Naive thymus-derived CD8-positive, alpha-beta T cell (primary cell): Measurements from ENCODE around the gene STAT4. TPM values are rescaled to one million over a fixed set of nuclear protein-coding genes. Genes with fewer than 3 reads are reported as not detected.

Source experiments
- ATAC-seq, 2 donors: fragments of 150-1000 bp; cut with Tn5 transposase in 1 of 2; sonication (Bioruptor Pico), chemical (Tn5 transposase) in 1 of 2; 1 replicate in 1 of 2; 2 replicates in 1 of 2; pipeline ENCODE4 v1.10.0; 2021; ENCODE audit warnings: mild to moderate bottlenecking in 2 of 2, moderate library complexity in 2 of 2
- POLR2A ChIA-PET: fragments of 350-600 bp; sonication (Branson Sonifier 250); formaldehyde crosslinking; loops from one replicate; lab custom pipeline; 2021; ENCODE audit warnings: antibody characterized with exemption; lab: Charles Lee
- DNase-seq, 10 donors: peaks; one replicate each; pipeline versions ENCODE4 v3.0.0 to v3.0.0-alpha.2; 2020 to 2022
- H3K27ac Mint-ChIP-seq, 10 donors: one replicate each; pipeline ENCODE4 v1.8.0; 2020 to 2022; ENCODE audit warnings: mild to moderate bottlenecking in 10 of 10, mixed read lengths in 10 of 10, moderate library complexity in 4 of 10, inconsistent platforms in 1 of 10
- H3K27me3 Mint-ChIP-seq, 5 donors: one replicate each; pipeline ENCODE4 v1.8.0; 2021 to 2022; ENCODE audit warnings: mixed read lengths in 5 of 5
- H3K36me3 Mint-ChIP-seq, 3 donors: one replicate each; pipeline ENCODE4 v1.8.0; 2020 to 2022; ENCODE audit warnings: mixed read lengths in 3 of 3, mild to moderate bottlenecking in 2 of 3, inconsistent platforms in 1 of 3
- H3K4me1 Mint-ChIP-seq, 4 donors: one replicate each; pipeline ENCODE4 v1.8.0; 2021 to 2022; ENCODE audit warnings: mixed read lengths in 4 of 4
- H3K4me3 Mint-ChIP-seq, 10 donors: one replicate each; pipeline ENCODE4 v1.8.0; 2020 to 2022; ENCODE audit warnings: mild to moderate bottlenecking in 10 of 10, mixed read lengths in 10 of 10, moderate library complexity in 6 of 10, inconsistent platforms in 1 of 10
- H3K9me3 Mint-ChIP-seq, 9 donors: one replicate each; pipeline ENCODE4 v1.8.0; 2020 to 2022; ENCODE audit warnings: mixed read lengths in 9 of 9, mild to moderate bottlenecking in 3 of 9, inconsistent platforms in 1 of 9, moderate library complexity in 1 of 9
- polyA plus RNA-seq, 3 donors: library from polyadenylated mRNA; unstranded; fragments of 300-500 nt; fragmentation: Illumina TruSeq; gene quantifications; one replicate each; pipeline ENCODE4 v1.2.3, GENCODE V29; 2021
- total RNA-seq, 8 experiments: library from RNA in 2 of 8; stranded (reverse) in 2 of 8; gene quantifications; one replicate each; pipeline ENCODE4 v1.2.3 and lab custom pipeline; 2021 to 2026

STAT4 gene
- total and polyA plus RNA-seq, 5 experiments from 2014 or later, result 63.2 to 137 (median 75.8) TPM

DNA sequence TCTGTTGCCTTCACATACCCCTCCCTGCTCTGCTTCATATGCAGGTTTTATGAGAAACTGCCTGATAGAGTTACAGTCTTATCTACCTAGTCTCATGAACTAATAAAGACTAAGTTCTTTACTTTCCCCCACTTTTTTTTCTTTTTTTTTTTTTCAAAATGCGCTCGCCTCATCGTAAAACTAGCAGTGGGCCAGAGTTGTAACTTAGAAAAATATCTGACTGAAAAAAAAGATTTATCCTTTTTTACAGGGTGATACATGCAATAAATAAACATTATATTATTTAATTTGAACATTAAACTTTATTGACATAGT, 83.9 kb downstream of the STAT4 start:
- Mint-ChIP-seq H3K27ac (peak overlapping the region; percentile 66 to 97 (median 86)), H3K4me3 (peak overlapping the region in 9 of 10 donors; percentile 58 to 78 (median 68)), H3K9me3 (no peaks in the 10 kb centered on the region), H3K4me1 (peaks cover 43 to 80% (median 79%) of the 10 kb centered on the region in 4 donors), H3K27me3 (no peaks in the 10 kb centered on the region), H3K36me3 (peaks cover 5 to 45% (median 24%) of the 10 kb centered on the region in 3 donors)
- DNase-seq, result no peak
- ATAC-seq, result peak; percentile 9 to 27
- POLR2A ChIA-PET, result interaction anchor here (0.6 to 0.9 kb wide), 2 partner anchors 84 to 648 kb away, joined by 3 read pairs; partner anchors contain the start of gene STAT4

DNA sequence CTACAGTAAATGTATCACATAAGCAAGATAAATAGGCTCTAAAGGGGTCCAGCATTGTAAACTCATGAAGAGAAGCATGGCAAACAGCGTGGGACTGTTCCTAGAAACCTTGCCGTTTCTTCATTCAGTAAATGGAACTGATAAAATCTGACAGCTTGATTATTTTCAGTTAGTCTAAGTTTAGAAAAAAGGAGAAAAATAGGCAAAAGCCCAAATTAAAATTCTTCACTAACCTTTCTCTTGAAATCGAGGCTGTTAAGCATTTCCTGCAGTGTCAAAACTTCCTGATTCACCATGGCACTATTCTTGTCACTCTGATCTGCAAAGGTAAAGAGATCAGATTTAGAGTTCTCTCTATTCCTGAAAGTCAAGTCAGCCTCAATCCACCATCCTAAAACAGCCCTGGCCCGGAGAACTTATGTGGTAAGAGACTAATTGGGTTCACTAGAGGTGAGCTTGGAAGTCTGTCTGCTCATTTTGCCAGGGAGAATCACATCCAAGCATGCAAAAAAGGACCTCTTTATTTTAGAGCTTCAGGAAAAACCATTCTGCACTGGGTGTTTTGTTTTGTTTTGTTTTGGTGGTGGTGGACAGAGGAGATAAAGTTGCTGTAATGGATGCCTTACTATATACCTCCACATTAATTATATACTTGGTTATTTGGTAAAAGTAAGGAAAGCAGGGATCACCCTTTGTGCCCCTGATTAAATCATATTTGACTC, 84.4 kb downstream of the STAT4 start:
- ATAC-seq, result peak; percentile 40 to 44
- H3K9me3 Mint-ChIP-seq, result no peaks in the 10 kb centered on the region
- no peaks in the 10 kb centered on the region for H3K27me3 Mint-ChIP-seq
- peak overlapping the region; percentile 37 to 78 (median 67) for H3K4me3 Mint-ChIP-seq
- peaks cover 45 to 81% (median 79%) of the 10 kb centered on the region in 4 donors for H3K4me1 Mint-ChIP-seq
- POLR2A ChIA-PET, result interaction anchor here (0.6 to 0.9 kb wide), 2 partner anchors 84 to 647 kb away, joined by 3 read pairs; partner anchors contain the start of gene STAT4
- peaks cover 5 to 45% (median 24%) of the 10 kb centered on the region in 3 donors for H3K36me3 Mint-ChIP-seq
- peak overlapping the region; percentile 66 to 97 (median 86) for H3K27ac Mint-ChIP-seq
- DNase-seq, result peak in 2 of 10 donors; percentile 16 to 26

DNA sequence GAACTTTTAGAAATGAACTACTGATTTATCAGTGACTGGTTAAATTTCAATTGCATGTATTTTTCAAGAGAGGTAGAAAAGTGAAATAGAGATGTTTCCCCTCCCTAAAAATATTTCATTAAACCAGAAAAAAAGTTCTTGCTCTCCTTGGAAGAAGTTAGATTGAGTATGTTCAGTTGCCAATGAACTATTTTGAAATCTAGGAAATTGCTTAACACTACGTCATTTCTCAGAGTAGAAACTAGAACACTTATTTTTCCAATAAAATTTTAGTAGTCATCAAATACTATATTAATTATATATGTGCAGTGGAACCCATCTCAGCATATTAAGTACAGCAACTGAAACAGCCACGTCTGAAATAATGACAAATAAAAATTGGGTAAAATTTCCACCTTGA, 85.0 kb downstream of the STAT4 start:
- H3K36me3 Mint-ChIP-seq, result peaks cover 5 to 45% (median 25%) of the 10 kb centered on the region in 3 donors

DNA sequence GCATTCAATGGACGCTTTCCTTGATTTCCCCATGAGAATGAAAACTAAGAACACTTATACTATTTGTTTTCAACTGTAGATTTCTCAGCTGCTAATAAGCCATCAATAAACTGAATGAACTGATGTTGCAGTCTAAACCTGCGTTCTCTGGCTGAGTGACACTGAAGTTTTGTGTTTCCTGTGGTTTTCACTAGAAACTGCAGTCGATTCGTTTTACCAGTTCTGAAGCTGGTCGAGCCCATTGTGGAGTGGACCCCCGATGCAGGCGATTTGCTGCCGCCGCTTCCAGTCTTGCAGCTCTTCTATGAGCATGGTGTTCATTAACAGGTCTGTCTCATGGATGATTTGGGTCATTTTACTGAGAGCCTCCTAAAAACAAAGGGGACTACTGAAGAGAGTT, 86.2 kb downstream of the STAT4 start:
- H3K36me3 Mint-ChIP-seq, result peaks cover 7 to 47% (median 27%) of the 10 kb centered on the region in 3 donors
- ATAC-seq, result peak; percentile 28 to 48
- DNase-seq, result peak in 6 of 10 donors; percentile 4 to 42 (median 24)
- peak overlapping the region; percentile 94 to 98 (median 96) for H3K27ac Mint-ChIP-seq
- POLR2A ChIA-PET, result interaction anchor here (1.5 to 9.4 kb wide), 3 partner anchors 12 to 657 kb away, joined by 5 to 93 read pairs (median 6); partner anchors contain the start of genes MFSD6 and STAT4
- H3K4me1 Mint-ChIP-seq, result peaks cover 39 to 77% (median 76%) of the 10 kb centered on the region in 4 donors
- H3K4me3 Mint-ChIP-seq, result peak overlapping the region; percentile 74 to 95 (median 89)
- no peaks in the 10 kb centered on the region for H3K27me3 Mint-ChIP-seq
- no peaks in the 10 kb centered on the region for H3K9me3 Mint-ChIP-seq

More for the DNA sequence above, 85.0 kb downstream of the STAT4 start:
- H3K9me3 Mint-ChIP-seq, result no peaks in the 10 kb centered on the region
- H3K4me1 Mint-ChIP-seq, result peaks cover 44 to 81% (median 79%) of the 10 kb centered on the region in 4 donors
- DNase-seq (no peak), ATAC-seq (no peak)
- POLR2A ChIA-PET, result no interaction called here
- H3K27me3 Mint-ChIP-seq, result no peaks in the 10 kb centered on the region
- H3K27ac Mint-ChIP-seq, result peak overlapping the region; percentile 66 to 97 (median 86)
- H3K4me3 Mint-ChIP-seq, result peak overlapping the region; percentile 37 to 78 (median 67)

DNA sequence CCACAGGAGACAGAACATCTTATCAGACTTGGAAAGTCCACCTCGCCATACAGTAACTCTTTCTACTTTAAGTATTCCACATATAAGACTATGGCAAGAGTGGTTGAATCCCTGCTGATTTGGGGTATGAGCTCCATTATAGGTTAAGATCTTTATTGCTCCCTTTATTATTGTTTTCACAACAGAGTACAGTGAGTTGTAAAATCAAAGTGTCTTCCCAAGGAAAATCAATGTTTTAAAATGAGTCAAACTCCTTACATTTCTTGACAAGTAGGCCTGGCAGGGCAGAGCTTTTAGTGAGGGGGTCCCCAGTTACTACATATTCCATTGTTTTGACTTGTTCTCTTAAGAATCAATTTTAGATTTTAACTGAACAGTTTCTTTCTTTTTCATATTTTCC, 87.2 kb downstream of the STAT4 start:
- Mint-ChIP-seq H3K36me3 (peaks cover 12 to 48% (median 33%) of the 10 kb centered on the region in 3 donors), H3K9me3 (no peaks in the 10 kb centered on the region), H3K27ac (peak overlapping the region; percentile 83 to 98 (median 94)), H3K4me1 (peaks cover 39 to 77% (median 76%) of the 10 kb centered on the region in 4 donors), H3K27me3 (no peaks in the 10 kb centered on the region), H3K4me3 (peak overlapping the region in 9 of 10 donors; percentile 44 to 70 (median 52))
- POLR2A ChIA-PET, result interaction anchor here (1.3 to 9.4 kb wide), 4 partner anchors 11 to 656 kb away, joined by 3 to 93 read pairs (median 6); partner anchors contain the start of genes MFSD6 and STAT4
- no peak for ATAC-seq
- no peak for DNase-seq

DNA sequence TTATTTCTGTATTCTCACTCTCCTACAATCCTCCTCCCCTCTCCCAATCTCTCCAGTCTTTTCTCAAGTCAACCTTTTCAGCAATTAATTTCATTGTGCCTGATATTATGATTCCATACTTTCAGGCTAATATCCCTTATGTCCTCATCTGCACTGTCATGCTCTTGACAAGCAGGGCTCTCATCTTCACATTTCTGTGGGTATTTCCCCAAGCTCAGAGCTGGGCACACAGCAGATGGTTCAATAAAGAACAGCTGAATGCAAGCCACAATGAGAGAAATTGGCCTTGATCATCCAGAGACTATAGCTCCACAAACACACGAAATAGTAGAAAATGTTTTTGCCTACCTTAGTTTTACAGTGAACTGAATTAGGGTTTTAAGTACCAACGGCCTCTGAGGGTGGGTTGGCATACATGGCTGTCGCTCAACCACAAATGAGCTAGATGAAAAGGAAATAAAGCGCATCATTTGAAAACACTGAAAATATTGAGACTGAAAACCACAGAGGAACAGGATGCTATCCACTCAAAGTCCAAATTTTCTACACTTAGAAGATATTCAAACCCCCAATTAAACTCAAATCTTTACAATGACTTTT, 89.3 kb downstream of the STAT4 start:
- Mint-ChIP-seq H3K36me3 (peaks cover 12 to 51% (median 30%) of the 10 kb centered on the region in 3 donors), H3K9me3 (no peaks in the 10 kb centered on the region), H3K4me1 (peaks cover 34 to 71% (median 68%) of the 10 kb centered on the region in 4 donors), H3K27ac (peak overlapping the region; percentile 87 to 98 (median 94)), H3K27me3 (no peaks in the 10 kb centered on the region), H3K4me3 (peak overlapping the region; percentile 20 to 79 (median 66))
- ATAC-seq (peak; percentile 87 to 89), DNase-seq (peak in 8 of 10 donors; percentile 12 to 77 (median 54))
- POLR2A ChIA-PET, result interaction anchor here (0.6 to 9.4 kb wide), 7 partner anchors 9 to 94 kb away, joined by 3 to 93 read pairs (median 5); partner anchors contain the start of genes STAT1 and STAT4

DNA sequence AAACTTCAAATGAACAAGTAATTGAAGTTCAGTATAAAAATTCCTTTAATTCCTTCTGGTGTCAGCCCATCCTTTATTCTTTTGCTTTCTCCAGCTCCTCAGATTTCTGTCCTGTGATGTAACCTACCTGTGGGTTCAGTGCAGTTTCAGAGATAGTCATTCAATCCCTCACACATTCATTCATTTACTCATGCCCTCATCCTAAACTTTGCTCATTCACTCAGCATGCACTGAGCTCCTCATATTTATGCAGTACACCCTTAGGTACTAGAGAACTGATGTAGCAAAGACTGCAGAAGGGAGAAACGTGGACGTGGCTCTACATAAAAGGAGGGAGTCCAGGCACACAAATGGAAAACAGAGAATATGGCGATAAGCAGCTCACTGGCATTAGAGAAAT, 91.5 kb downstream of the STAT4 start:
- Mint-ChIP-seq H3K27ac (peak overlapping the region; percentile 23 to 97 (median 84)), H3K9me3 (no peaks in the 10 kb centered on the region), H3K4me3 (peak overlapping the region in 1 of 10 donors; percentile 29), H3K36me3 (peaks cover 7 to 48% (median 30%) of the 10 kb centered on the region in 3 donors), H3K27me3 (no peaks in the 10 kb centered on the region), H3K4me1 (peaks cover 29 to 73% (median 68%) of the 10 kb centered on the region in 4 donors)
- DNase-seq (no peak), ATAC-seq (no peak)
- POLR2A ChIA-PET, result interaction anchor here (0.8 to 9.4 kb wide), 2 partner anchors 86 to 91 kb away, joined by 3 to 93 read pairs; partner anchors contain the start of gene STAT4

DNA sequence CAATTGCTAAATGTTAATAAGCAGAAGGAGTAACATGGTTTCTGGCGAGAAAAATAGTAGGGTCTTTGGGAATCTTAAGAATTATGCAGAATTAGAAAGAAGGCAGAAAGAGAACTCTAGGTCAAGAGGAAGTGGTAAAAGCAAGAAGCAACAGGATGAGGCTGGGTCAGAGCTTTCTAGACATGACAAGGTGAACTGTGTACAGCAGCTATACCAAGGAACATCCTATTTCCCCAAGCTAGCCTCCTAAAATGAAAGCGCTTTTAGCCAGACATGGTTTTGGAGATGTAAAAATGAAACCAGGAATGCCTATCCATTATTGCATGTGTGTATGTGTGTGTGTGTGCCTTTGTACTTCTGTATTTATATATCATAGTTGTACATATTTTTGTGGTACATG, 94.6 kb downstream of the STAT4 start:
- Mint-ChIP-seq H3K27me3 (no peaks in the 10 kb centered on the region), H3K4me3 (peak overlapping the region in 9 of 10 donors; percentile 43 to 84 (median 70)), H3K9me3 (no peaks in the 10 kb centered on the region), H3K27ac (peak overlapping the region; percentile 60 to 91 (median 87)), H3K4me1 (peaks cover 14 to 52% (median 43%) of the 10 kb centered on the region in 4 donors), H3K36me3 (peaks cover 7 to 37% (median 13%) of the 10 kb centered on the region in 3 donors)
- ATAC-seq, result peak; percentile 74 to 80
- POLR2A ChIA-PET, result interaction anchor here (0.7 to 9.4 kb wide), 4 partner anchors 14 to 109 kb away, joined by 3 to 93 read pairs (median 30); partner anchors contain the start of gene STAT4
- DNase-seq, result peak in 2 of 10 donors; percentile 19 to 30

DNA sequence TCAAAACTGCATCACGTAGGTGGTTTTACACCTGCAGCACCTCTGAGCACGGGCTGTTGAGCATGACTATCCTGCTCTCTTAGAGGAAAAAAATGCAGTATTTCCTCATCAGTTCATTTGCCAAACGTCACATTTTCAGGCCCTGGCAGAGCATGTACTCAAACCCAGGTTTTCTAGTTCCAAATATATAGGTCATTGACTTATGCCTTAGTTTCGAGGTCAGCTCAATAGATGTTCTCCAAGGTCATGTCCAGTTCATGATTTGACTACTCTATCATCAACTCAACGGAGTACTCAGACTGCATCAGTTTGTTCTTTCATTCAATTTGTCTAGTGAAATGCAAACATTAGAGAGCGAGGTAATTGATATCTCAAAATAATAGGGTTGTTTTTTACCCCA, 97.5 kb downstream of the STAT4 start:
- no peak for ATAC-seq
- Mint-ChIP-seq H3K27me3 (no peaks in the 10 kb centered on the region), H3K4me1 (peaks cover 11 to 34% (median 25%) of the 10 kb centered on the region in 4 donors), H3K4me3 (no peak overlapping the region), H3K27ac (peak overlapping the region in 5 of 10 donors; percentile 3 to 77 (median 37)), H3K9me3 (no peaks in the 10 kb centered on the region), H3K36me3 (peaks cover 0 to 35% (median 0%) of the 10 kb centered on the region in 3 donors)
- POLR2A ChIA-PET, result interaction anchor here (1.4 to 7.6 kb wide), 4 partner anchors 9 to 102 kb away, joined by 6 to 52 read pairs (median 28); partner anchors contain the start of gene STAT4
- DNase-seq, result no peak

DNA sequence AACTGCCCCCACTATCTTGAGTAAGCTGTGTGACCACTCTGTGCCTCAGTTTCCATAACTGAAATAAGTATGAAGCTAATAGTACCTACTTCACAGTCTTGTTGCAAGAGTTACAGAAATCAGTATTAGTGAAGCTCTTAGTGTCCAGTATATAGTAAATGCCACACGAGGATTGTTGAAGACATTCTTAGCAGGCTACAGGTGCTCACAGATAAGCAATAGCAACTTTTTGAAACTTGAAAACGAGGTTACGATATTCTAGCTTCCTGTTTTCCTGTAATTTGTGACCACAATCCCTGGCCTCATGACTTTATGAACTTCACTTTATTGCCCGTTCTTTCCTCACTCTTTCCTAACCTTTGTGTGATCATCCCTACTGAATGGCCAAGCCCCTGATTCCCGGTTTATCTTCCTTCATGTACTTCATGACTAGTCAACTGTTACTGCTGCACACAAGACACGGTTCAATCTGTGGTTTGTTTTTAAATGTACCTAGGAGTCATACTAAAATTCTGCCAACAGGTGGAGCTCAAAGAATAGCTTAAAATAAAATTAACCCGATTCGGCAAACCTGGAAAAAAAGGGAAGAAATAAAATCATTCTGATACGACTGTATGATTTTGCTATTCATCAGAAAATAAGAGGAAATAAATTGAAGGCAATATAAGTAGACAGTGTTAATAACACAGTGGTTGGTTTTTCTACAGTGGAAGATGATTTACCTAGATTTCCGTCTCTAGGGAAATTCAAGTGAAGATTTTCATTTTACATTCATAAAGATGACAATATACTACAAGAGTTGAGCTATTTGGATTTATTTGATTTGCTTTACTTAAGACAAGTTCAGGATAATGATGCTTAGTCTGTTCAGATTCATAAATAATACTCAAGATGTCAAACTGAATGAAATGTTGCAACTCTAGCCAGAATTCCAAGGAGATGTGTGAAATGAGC, 98.7 kb downstream of the STAT4 start:
- ATAC-seq (peak; percentile 71 to 75), DNase-seq (peak in 6 of 10 donors; percentile 10 to 72 (median 42))
- Mint-ChIP-seq H3K27me3 (no peaks in the 10 kb centered on the region), H3K27ac (no peak overlapping the region), H3K36me3 (peaks cover 0 to 42% (median 0%) of the 10 kb centered on the region in 3 donors), H3K4me3 (no peak overlapping the region), H3K9me3 (no peaks in the 10 kb centered on the region), H3K4me1 (peaks cover 10 to 31% (median 21%) of the 10 kb centered on the region in 4 donors)
- POLR2A ChIA-PET, result interaction anchor here (0.6 to 7.6 kb wide), 7 partner anchors 10 to 116 kb away, joined by 3 to 52 read pairs (median 6); partner anchors contain the start of gene STAT4

DNA sequence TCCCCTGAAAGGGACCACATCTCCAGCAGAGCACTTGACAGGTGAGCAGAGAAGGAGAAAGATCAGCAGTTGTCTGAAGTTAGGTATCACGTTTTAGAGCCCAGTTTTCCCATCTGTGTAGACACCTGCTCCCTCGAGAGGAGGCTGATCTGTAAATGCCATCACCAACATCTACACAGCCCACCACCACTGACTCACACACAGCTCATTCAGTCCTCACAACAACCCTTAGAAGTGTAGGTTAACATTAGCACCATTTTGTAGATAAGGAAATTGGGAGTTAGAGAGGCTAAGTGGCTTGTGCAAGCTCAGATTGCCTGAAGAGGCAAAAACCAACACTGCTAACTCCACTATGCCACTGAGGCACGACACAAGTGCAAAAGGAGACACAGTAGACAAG, 99.6 kb downstream of the STAT4 start:
- DNase-seq (no peak), ATAC-seq (no peak)
- Mint-ChIP-seq H3K36me3 (peaks cover 0 to 43% (median 2%) of the 10 kb centered on the region in 3 donors), H3K27me3 (no peaks in the 10 kb centered on the region), H3K9me3 (no peaks in the 10 kb centered on the region), H3K4me1 (peaks cover 7 to 22% (median 12%) of the 10 kb centered on the region in 4 donors), H3K27ac (no peak overlapping the region), H3K4me3 (no peak overlapping the region)
- POLR2A ChIA-PET, result interaction anchor here (0.6 to 7.6 kb wide), 6 partner anchors 11 to 177 kb away, joined by 3 to 52 read pairs (median 8); partner anchors contain the start of gene STAT4
